GM18498 (cell line): ENCODE measurements around the gene ZNF669.
A peak's percentile ranks its signal among the peaks of the same experiment; 100 is the strongest.

ENCODE experiments used
- ATAC-seq: cut with Tn5 transposase; IDR thresholded peaks from one replicate; pipeline ENCODE4 v1.9.1; 2021; ENCODE audit warnings: mild to moderate bottlenecking, moderate library complexity; ENCODE audit not compliant: unreplicated experiment

Gene ZNF669

GRCh38 chr1:247111700-247112478, 7.7 kb upstream of the ZNF669 start:
- ATAC-seq = peak; percentile 43

GRCh38 chr1:247111259-247111699, 7.1 kb upstream of the ZNF669 start:
- peak; percentile 38 for ATAC-seq

- ATAC-seq = no peak
These were observed 6.6 kb upstream of the ZNF669 start for GRCh38 chr1:247110627-247111258.

GRCh38 chr1:247107694-247108093, 3.5 kb upstream of the ZNF669 start:
- ATAC-seq = no peak

- ATAC-seq = no peak
These were observed 1.8 kb upstream of the ZNF669 start for GRCh38 chr1:247105966-247106365.

GRCh38 chr1:247104965-247105364, 809 bp upstream of the ZNF669 start:
- no peak for ATAC-seq

- no peak for ATAC-seq
These were observed 1.8 kb downstream of the ZNF669 start for GRCh38 chr1:247102381-247102780.

- ATAC-seq = no peak
These were observed 3.4 kb downstream of the ZNF669 start for GRCh38 chr1:247100676-247101279.

- no peak for ATAC-seq
These were observed 7.2 kb downstream of the ZNF669 start for GRCh38 chr1:247096958-247097357.

GRCh38 chr1:247096544-247096943, 7.6 kb downstream of the ZNF669 start:
- ATAC-seq = no peak

GRCh38 chr1:247096112-247096511, 8.0 kb downstream of the ZNF669 start:
- ATAC-seq = no peak

- no peak for ATAC-seq
These were observed 13.7 kb downstream of the ZNF669 start for GRCh38 chr1:247090455-247090854.

GRCh38 chr1:247089616-247090375, 14.4 kb downstream of the ZNF669 start:
- no peak for ATAC-seq

GRCh38 chr1:247088967-247089366, 15.2 kb downstream of the ZNF669 start:
- ATAC-seq = no peak

- ATAC-seq = no peak
These were observed 16.9 kb downstream of the ZNF669 start for GRCh38 chr1:247087256-247087655.

GRCh38 chr1:247085310-247085709, 18.8 kb downstream of the ZNF669 start:
- ATAC-seq = no peak

GRCh38 chr1:247084771-247085170, 19.4 kb downstream of the ZNF669 start:
- ATAC-seq = no peak

GRCh38 chr1:247079141-247079874, 24.8 kb downstream of the ZNF669 start:
- ATAC-seq = no peak

- peak; percentile 100 for ATAC-seq
These were observed 25.7 kb downstream of the ZNF669 start, which contains the start of gene ZNF670 for GRCh38 chr1:247078258-247079140. ZNF670 (minus strand) TSS chr1:247078811; CDS start chr1:247078596, 215 bp downstream.
